Liver (tissue), 9 donors: ENCODE data around the gene TMEM141. TPM values are rescaled to one million over a fixed set of nuclear protein-coding genes. Genes with fewer than 3 reads are reported as not detected.
"Not testable (repeated sequence)": the region's sequence is repeated elsewhere in the genome, so short reads cannot be mapped to it uniquely, and the experiment has no call there.

Experiments used
- DNase-seq: peaks from one replicate; pipeline ENCODE4 v3.0.0-alpha.2; 2017; ENCODE audit warnings: low spot score
- H3K27ac ChIP-seq, 2 donors: one replicate each; pipeline ENCODE4 v1.7.0; 2013; ENCODE audit warnings: inconsistent platforms in 2 of 2, low read length in 2 of 2, control low read depth in 1 of 2, low read depth in 1 of 2, mild to moderate bottlenecking in 1 of 2
- H3K27me3 ChIP-seq, 4 donors: one replicate each; pipeline versions ENCODE4 v1.6.1 to v1.7.0; 2013; ENCODE audit warnings: low read length in 3 of 4, inconsistent platforms in 1 of 4, mild to moderate bottlenecking in 1 of 4, moderate library complexity in 1 of 4; ENCODE audit not compliant: control insufficient read depth in 4 of 4, insufficient read depth in 4 of 4
- H3K36me3 ChIP-seq, 4 donors: one replicate each; pipeline versions ENCODE4 v1.6.1 to v1.7.0; 2013; ENCODE audit warnings: low read length in 3 of 4, mild to moderate bottlenecking in 3 of 4, low read depth in 1 of 4, moderate library complexity in 1 of 4; ENCODE audit not compliant: control insufficient read depth in 4 of 4, insufficient read depth in 3 of 4
- H3K4me1 ChIP-seq, 4 donors: one replicate each; pipeline versions ENCODE4 v1.6.1 to v1.7.0; 2013; ENCODE audit warnings: low read length in 3 of 4, mild to moderate bottlenecking in 3 of 4, moderate library complexity in 1 of 4; ENCODE audit not compliant: control insufficient read depth in 4 of 4, insufficient read depth in 4 of 4
- H3K4me3 ChIP-seq, 3 donors: one replicate each; pipeline versions ENCODE4 v1.6.1 to v1.7.0; 2013; ENCODE audit warnings: low read length in 3 of 3, control low read depth in 1 of 3, low read depth in 1 of 3, mild to moderate bottlenecking in 1 of 3
- H3K9ac ChIP-seq, 2 donors: one replicate each; pipeline ENCODE4 v1.7.0; 2013; ENCODE audit warnings: low read length in 2 of 2, mild to moderate bottlenecking in 2 of 2, moderate library complexity in 2 of 2, control low read depth in 1 of 2, low read depth in 1 of 2
- H3K9me3 ChIP-seq, 4 donors: one replicate each; pipeline versions ENCODE4 v1.6.1 to v1.7.0; 2013; ENCODE audit warnings: low read length in 3 of 4; ENCODE audit not compliant: control insufficient read depth in 4 of 4
- FOXA1 ChIP-seq: IDR thresholded peaks from 2 replicates; pipeline ENCODE4 v1.6.1; 2016; ENCODE audit warnings: antibody characterized with exemption
- MAX ChIP-seq: IDR thresholded peaks from 2 replicates; pipeline ENCODE4 v1.6.1; 2016; ENCODE audit warnings: antibody characterized with exemption
- NR2F2 ChIP-seq: IDR thresholded peaks from 2 replicates; pipeline ENCODE4 v1.6.1; 2016; ENCODE audit warnings: antibody characterized with exemption
- REST ChIP-seq: IDR thresholded peaks from 2 replicates; pipeline ENCODE4 v1.6.1; 2016; ENCODE audit warnings: antibody characterized with exemption, mild to moderate bottlenecking
- RXRA ChIP-seq, 2 donors: IDR thresholded peaks; 2 replicates each; pipeline ENCODE4 v1.6.1; 2017 to 2018; ENCODE audit warnings: antibody characterized with exemption in 2 of 2, mild to moderate bottlenecking in 1 of 2
- SP1 ChIP-seq: IDR thresholded peaks from 2 replicates; pipeline ENCODE4 v1.6.1; 2018; ENCODE audit warnings: antibody characterized with exemption, mild to moderate bottlenecking
- YY1 ChIP-seq: IDR thresholded peaks from 2 replicates; pipeline ENCODE4 v1.6.1; 2016; ENCODE audit warnings: antibody characterized with exemption, mild to moderate bottlenecking
- ZBTB33 ChIP-seq: IDR thresholded peaks from 2 replicates; pipeline ENCODE4 v1.6.1; 2016; ENCODE audit warnings: antibody characterized with exemption
- WGBS: extraction: QIAGEN DNeasy Blood & Tissue Kit; methylation state at CpG from one replicate; pipeline ENCODE4 v1.1.7; 2013; 5-methylcytosine and 5-hydroxymethylcytosine counted together
- polyA plus RNA-seq, 2 donors: library from polyadenylated mRNA; stranded (reverse) in 1 of 2; unstranded in 1 of 2; fragments of 200-250 nt in 1 of 2; fragments of >200 nt in 1 of 2; fragmentation: Nextera tagmentation in 1 of 2; extraction: Ambion mirVana in 1 of 2; gene quantifications; one replicate each; pipeline versions ENCODE4 v1.2.1 to v1.2.3, GENCODE V29; 2013 to 2015
- total RNA-seq, 2 donors: library from RNA; depleted of rRNA; stranded (reverse); fragments of >200 nt; gene quantifications; one replicate each; pipeline ENCODE4 v1.2.3, GENCODE V29; 2014
- donor health status: healthy.
- donor health status: healthy.
- donor health status: healthy.
- donor health status: healthy.
- donor health status: healthy.

Gene TMEM141
- total and polyA plus RNA-seq, 4 donors, result 32.2 to 74.7 (median 66.2) TPM

- DNase-seq, H3K4me3 ChIP-seq, H3K9ac ChIP-seq, H3K36me3 ChIP-seq, H3K9me3 ChIP-seq, H3K27ac ChIP-seq, H3K27me3 ChIP-seq: not testable (repeated sequence)
- WGBS, result 26% methylated on average over 10 of the region's 10 CpGs
- peak; percentile 61 for TF ChIP-seq NR2F2
- TF ChIP-seq RXRA (IDR thresholded peaks at IDR 0.05), result peak in 1 of 2 donors; percentile 24
- TF ChIP-seq SP1, result peak; percentile 57
- H3K4me1 ChIP-seq, result peaks cover 17 to 35% (median 31%) of the 10 kb centered on the region in 4 donors
Measured at GRCh38 chr9:136796775-136797347, 5.7 kb downstream of the TMEM141 start.

- no peak overlapping the region for H3K4me3 ChIP-seq
Measured at GRCh38 chr9:136798708-136799078, 7.5 kb downstream of the TMEM141 start.

GRCh38 chr9:136799079-136799853 is 8.1 kb downstream of the TMEM141 start:
- DNase-seq, result peak; percentile 68
- peaks cover 13 to 27% (median 24%) of the 10 kb centered on the region in 4 donors for H3K4me1 ChIP-seq
- 10% methylated on average over 35 of the region's 35 CpGs for WGBS
- peak overlapping the region in 1 of 3 donors; percentile 31 for H3K4me3 ChIP-seq
- no peaks in the 10 kb centered on the region for H3K9me3 ChIP-seq
- no peak overlapping the region for H3K9ac ChIP-seq
- no peak for TF ChIP-seq MAX
- TF ChIP-seq ZBTB33, result no peak
- TF ChIP-seq RXRA (IDR thresholded peaks at IDR 0.05), result no peak
- TF ChIP-seq FOXA1, result no peak
- TF ChIP-seq SP1, result no peak
- TF ChIP-seq NR2F2, result no peak
- no peak for TF ChIP-seq REST
- H3K27ac ChIP-seq, result peak overlapping the region in 1 of 2 donors; percentile 13
- no peaks in the 10 kb centered on the region for H3K27me3 ChIP-seq
- no peaks in the 10 kb centered on the region for H3K36me3 ChIP-seq

More at GRCh38 chr9:136798708-136799078, 7.5 kb downstream of the TMEM141 start:
- Histone ChIP-seq H3K9me3 (no peaks in the 10 kb centered on the region), H3K9ac (no peak overlapping the region), H3K27me3 (no peaks in the 10 kb centered on the region), H3K27ac (no peak overlapping the region), H3K36me3 (no peaks in the 10 kb centered on the region), H3K4me1 (peaks cover 13 to 27% (median 24%) of the 10 kb centered on the region in 4 donors)
- no peak for TF ChIP-seq YY1
- no peak for DNase-seq
- WGBS, result 74% methylated on average over 6 of the region's 6 CpGs
